ENCODE results near the gene TRMT2A.

The TRMT2A gene

GRCh38 chr22:20116951-20117632, at the start of gene TRMT2A:
Gene TRMT2A (minus strand): TSS chr22:20117226. CDS start chr22:20116906, 320 bp downstream.
- peak; percentile 98 for DNase-seq
- H3K4me3 ChIP-seq (ENCODE audit: low read depth in 1 of 2, low read length in 2 of 2) = peak within 1 kb of the TSS; percentile 97 to 100
- no peak for TF ChIP-seq EZH2 (IDR thresholded peaks at IDR 0.05; ENCODE audit: borderline replicate concordance, low read depth, low read length, severe bottlenecking)
- TF ChIP-seq CTCF (IDR thresholded peaks at IDR 0.05; ENCODE audit: borderline replicate concordance, extremely low read depth, low read length, poor library complexity, severe bottlenecking) = peak; percentile 26
- H3K4me2 ChIP-seq (ENCODE audit: insufficient read depth, low read length) = peak within 1 kb of the TSS; percentile 95
- peak; percentile 76 for ATAC-seq (ENCODE audit: insufficient read depth, low read depth)
- H2AFZ ChIP-seq (ENCODE audit: low read depth, low read length) = peak within 1 kb of the TSS; percentile 87
- peaks cover 88% of the 10 kb centered on the region for H3K79me2 ChIP-seq (ENCODE audit: insufficient read depth, low read length)
- H3K36me3 ChIP-seq (ENCODE audit: insufficient read depth, low read length) = peaks cover 89% of the 10 kb centered on the region
- H4K20me1 ChIP-seq (ENCODE audit: insufficient read depth, low read length) = peaks cover 81% of the 10 kb centered on the region
- no peaks in the 10 kb centered on the region for H3K27me3 ChIP-seq (ENCODE audit: insufficient read depth, low read length, poor library complexity)
- H3K9me3 ChIP-seq (ENCODE audit: insufficient read depth, low read length, severe bottlenecking) = no peaks in the 10 kb centered on the region
- H3K4me1 ChIP-seq (ENCODE audit: insufficient read depth, low read length) = peaks cover 71% of the 10 kb centered on the region
- H3K27ac ChIP-seq (ENCODE audit: low read length) = peak within 1 kb of the TSS; percentile 95
- peak within 1 kb of the TSS; percentile 97 for H3K9ac ChIP-seq (ENCODE audit: low read depth, low read length)

- H2AFZ ChIP-seq (ENCODE audit: low read depth, low read length) = no peak overlapping the region
- no peak for ATAC-seq (ENCODE audit: insufficient read depth, low read depth)
- no peak for TF ChIP-seq EZH2 (IDR thresholded peaks at IDR 0.05; ENCODE audit: borderline replicate concordance, low read depth, low read length, severe bottlenecking)
- TF ChIP-seq CTCF (IDR thresholded peaks at IDR 0.05; ENCODE audit: borderline replicate concordance, extremely low read depth, low read length, poor library complexity, severe bottlenecking) = no peak
- H3K4me2 ChIP-seq (ENCODE audit: insufficient read depth, low read length) = no peak overlapping the region
- H3K36me3 ChIP-seq (ENCODE audit: insufficient read depth, low read length) = no peaks in the 10 kb centered on the region
- no peak overlapping the region for H3K4me3 ChIP-seq (ENCODE audit: low read depth in 1 of 2, low read length in 2 of 2)
- no peaks in the 10 kb centered on the region for H3K79me2 ChIP-seq (ENCODE audit: insufficient read depth, low read length)
- no peaks in the 10 kb centered on the region for H3K4me1 ChIP-seq (ENCODE audit: insufficient read depth, low read length)
- no peak for DNase-seq
- H3K27me3 ChIP-seq (ENCODE audit: insufficient read depth, low read length, poor library complexity) = no peaks in the 10 kb centered on the region
- no peaks in the 10 kb centered on the region for H3K9me3 ChIP-seq (ENCODE audit: insufficient read depth, low read length, severe bottlenecking)
- H4K20me1 ChIP-seq (ENCODE audit: insufficient read depth, low read length) = no peaks in the 10 kb centered on the region
- no peak overlapping the region for H3K27ac ChIP-seq (ENCODE audit: low read length)
- no peak overlapping the region for H3K9ac ChIP-seq (ENCODE audit: low read depth, low read length)
Measured at GRCh38 chr22:20166703-20167102, 49.7 kb upstream of the TRMT2A start.

GRCh38 chr22:20165913-20166312, 48.9 kb upstream of the TRMT2A start:
- Histone ChIP-seq H3K36me3 (ENCODE audit: insufficient read depth, low read length) (no peaks in the 10 kb centered on the region), H3K4me3 (ENCODE audit: low read depth in 1 of 2, low read length in 2 of 2) (no peak overlapping the region), H3K79me2 (ENCODE audit: insufficient read depth, low read length) (no peaks in the 10 kb centered on the region), H3K9me3 (ENCODE audit: insufficient read depth, low read length, severe bottlenecking) (no peaks in the 10 kb centered on the region), H3K9ac (ENCODE audit: low read depth, low read length) (no peak overlapping the region), H2AFZ (ENCODE audit: low read depth, low read length) (no peak overlapping the region), H3K27me3 (ENCODE audit: insufficient read depth, low read length, poor library complexity) (no peaks in the 10 kb centered on the region), H3K4me2 (ENCODE audit: insufficient read depth, low read length) (no peak overlapping the region), H3K4me1 (ENCODE audit: insufficient read depth, low read length) (no peaks in the 10 kb centered on the region), H3K27ac (ENCODE audit: low read length) (no peak overlapping the region), H4K20me1 (ENCODE audit: insufficient read depth, low read length) (no peaks in the 10 kb centered on the region)
- TF ChIP-seq CTCF (IDR thresholded peaks at IDR 0.05; ENCODE audit: borderline replicate concordance, extremely low read depth, low read length, poor library complexity, severe bottlenecking) = no peak
- no peak for TF ChIP-seq EZH2 (IDR thresholded peaks at IDR 0.05; ENCODE audit: borderline replicate concordance, low read depth, low read length, severe bottlenecking)
- DNase-seq (no peak), ATAC-seq (ENCODE audit: insufficient read depth, low read depth) (no peak)
